Stimulated activated CD4-positive, alpha-beta T cell treated with anti-CD3 and anti-CD28 coated beads, Interleukin-4, amount 100 ng/mL, for 24 hours (primary cell): ENCODE results near the gene ZNF292.
"Not testable (repeated sequence)": the region's sequence is repeated elsewhere in the genome, so short reads cannot be mapped to it uniquely, and the experiment has no call there.

ENCODE experiments used
- DNase-seq: peaks from one replicate; pipeline ENCODE4 v3.0.0-alpha.2; 2020

ZNF292 gene

DNA sequence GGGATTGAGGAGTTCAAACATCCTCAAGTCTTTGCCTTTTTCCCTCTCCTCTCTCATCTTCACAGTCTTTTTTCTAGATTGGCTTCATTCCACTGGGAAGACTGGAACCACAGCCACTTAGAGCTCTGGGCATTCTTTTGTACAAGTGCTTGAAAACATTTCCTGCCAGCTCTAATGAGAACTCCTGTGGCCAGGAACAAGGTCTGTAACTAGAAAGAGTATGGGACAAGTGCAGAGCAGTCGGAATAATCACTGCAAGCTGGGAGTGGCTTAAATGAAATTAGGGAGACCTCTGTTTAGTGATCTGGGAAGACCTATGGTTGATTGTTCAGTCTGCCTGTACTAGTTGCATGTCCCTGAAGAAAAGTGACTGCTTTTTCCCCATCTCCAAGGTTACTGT, 126.1 kb downstream of the ZNF292 start:
- no peak for DNase-seq

DNA sequence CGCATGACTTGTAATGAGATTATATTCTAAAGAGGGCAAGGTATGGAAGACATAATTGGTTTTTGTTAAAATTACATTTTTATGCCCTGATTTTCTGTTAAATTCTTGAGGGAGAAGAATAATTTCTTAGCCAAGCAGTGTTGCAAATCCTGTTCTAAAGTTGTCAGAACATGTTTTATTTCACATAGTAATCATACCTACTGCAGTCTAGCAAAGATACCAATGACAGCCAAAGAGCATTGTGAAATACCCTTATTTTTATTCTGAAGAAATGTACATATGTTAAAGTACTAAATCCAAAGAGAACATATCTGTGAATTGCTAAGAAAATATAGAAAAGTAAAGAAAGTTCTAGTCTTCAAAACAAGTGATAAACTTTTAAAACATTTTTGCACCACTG, 127.4 kb downstream of the ZNF292 start:
- no peak for DNase-seq

DNA sequence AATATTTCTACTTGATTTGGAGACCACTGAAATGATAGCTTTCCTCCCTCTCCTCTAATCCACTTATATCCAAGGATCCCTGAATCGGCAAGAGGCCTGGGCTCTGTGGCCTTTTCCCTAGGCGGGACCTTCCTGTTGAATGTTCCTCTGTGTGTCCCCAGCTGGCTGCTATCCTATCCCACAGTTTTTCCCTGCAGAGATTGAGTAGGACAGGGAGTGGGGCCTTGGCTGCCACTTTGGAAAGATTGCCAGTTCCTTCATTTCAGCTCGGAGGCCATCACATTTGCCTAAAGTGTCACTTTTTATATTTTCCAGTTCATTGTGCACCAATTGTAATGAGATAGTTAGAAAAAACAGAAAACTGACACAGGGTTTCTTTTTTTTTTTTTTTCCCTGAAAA, 128.1 kb downstream of the ZNF292 start:
- DNase-seq, result no peak

DNA sequence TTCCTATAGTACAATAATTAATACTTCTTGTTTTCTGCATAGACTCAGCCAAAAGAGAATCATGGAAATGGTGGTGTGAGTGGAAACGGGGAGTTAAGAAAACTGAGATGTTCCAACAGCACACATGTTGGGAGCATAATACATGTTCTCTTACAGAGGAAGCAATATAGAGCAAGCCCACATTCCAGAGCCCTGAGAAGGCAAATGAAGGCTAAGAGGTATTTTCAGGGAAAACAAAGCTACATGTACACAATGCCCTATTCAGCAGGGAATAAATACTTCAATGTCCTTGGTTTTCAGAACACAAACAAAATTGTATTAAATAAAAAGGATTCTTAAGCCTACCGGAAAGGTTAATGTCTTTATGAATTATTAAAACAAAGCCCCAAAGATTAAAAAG, 131.9 kb downstream of the ZNF292 start:
- no peak for DNase-seq

DNA sequence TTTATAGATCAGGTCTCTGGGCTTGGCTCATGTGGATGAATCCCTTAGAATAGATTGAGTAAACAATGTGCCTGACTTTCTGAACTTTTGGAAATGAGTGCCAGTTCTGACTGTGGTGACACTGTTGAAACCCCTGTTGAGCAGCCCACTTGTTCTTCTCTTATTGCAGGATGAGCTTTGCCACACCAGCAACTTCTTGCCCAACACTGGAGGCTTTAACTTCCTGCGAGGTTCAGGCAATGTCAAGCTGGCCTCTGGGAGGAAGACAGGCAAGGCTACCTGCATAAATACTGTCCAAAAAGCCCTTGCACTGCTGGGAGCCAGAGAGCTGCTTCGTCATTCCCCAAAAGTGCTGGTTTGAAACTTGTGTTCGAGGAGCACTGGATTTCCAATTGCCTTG, 134.2 kb downstream of the ZNF292 start:
- no peak for DNase-seq

DNA sequence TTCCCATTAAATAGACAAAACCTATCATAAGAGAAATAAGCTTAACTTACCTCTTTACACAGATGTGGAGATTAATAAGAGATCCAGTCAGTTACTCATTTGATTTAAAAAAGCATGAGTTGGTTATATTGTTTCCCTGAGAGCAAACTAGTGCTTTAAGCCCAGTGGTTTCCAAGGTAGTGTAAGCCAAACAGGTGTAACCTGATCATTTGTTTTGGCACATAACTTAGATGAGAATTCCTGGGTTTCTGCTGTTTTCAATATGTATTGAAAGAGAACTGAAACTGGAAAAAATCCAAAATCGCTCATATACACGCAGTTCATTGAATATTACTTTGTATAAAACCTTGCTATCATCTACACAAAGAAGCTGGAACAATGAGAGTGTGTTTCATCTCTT, 136.5 kb downstream of the ZNF292 start:
- DNase-seq, result no peak

DNA sequence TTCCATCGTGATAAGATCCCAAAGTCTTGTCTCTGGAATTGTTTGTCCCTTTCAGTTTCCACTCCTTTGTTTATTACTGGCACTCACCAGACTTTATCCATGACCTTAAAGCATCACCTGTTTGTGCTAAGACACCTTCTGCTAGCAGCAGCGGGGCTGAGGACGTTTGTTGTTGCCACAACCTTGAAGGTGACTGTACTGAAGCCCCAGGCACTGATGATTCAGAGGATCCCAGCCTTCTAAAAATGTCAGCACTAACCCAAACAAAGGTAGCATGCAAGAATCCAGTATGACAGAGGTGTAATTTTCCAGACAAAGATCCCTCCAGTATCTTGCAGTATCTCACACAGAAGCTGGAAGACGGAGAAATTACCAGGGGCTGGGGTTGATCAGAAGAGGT, 138.2 kb downstream of the ZNF292 start:
- no peak for DNase-seq

DNA sequence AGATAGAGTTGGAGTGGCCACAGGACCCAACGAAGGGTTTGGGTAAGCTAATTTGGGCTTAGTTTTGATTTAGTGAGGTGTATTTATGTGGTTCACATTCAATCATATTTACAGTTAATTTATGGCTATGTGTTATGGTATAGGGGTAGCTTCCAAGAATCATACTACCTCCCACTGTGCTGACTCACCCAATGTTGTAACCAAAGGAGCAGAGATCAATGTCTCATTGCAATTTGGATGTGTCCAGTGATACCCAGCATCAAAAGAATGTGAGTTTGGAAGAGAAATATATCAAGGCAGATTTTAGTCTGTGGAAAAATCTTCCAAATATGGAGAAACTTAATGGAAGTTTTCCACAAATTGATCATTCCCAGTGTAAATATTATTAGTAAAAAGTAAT, 141.8 kb downstream of the ZNF292 start:
- DNase-seq, result no peak

DNA sequence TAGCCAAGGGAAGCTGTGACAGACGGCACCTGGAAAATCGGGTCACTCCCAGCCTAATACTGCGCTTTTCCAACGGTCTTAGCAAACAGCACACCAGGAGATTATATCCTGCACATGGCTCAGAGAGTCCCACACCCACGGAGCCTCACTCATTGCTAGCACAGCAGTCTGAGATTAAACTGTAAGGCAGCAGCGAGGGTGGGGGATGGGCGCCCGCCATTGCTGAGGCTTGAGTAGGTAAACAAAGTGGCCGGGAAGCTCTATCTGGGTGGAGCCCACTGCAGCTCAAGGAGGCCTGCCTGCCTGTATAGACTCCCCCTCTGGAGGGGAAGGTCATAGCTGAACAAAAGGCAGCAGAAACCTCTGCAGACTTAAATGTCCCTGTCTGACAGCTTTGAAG, 145.9 kb downstream of the ZNF292 start:
- not testable (repeated sequence) for DNase-seq

DNA sequence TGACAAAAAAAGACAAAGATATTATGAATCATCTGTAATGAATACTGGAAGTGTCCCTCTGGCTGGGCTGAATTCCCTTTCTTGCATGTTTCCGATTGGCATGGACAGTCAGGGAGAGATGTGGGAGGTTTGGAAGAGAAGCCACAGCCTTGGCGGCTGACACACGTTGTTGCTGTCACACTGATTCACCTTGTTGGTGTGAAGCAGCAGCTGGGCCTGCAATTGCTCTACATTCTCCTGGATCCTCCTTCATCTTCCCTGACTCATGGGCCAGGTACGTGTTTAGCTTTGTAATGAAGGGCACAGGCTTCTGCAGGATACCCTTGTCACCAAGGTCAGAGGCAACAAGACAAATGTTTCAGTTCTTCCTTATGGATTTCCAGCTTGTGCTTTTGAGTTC, 153.6 kb downstream of the ZNF292 start:
- no peak for DNase-seq

DNA sequence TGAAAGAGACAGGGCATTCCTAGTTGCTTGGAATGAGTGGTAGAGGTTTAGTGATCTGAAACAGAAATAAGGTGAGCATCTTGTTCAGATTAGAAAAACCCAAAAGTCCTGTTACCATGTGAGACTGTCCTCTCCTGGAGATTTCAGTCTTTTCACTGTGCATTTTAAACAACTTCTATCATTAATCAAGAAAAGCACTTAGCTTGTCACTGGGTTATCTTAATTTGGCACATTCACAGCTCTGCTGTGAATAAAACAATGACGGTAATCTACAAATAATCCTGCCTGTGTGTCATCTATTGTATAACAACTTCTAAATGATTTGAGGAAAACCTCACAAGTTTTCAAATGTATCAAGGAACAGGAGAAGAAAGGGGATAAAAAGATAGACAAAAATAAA, 157.5 kb downstream of the ZNF292 start:
- no peak for DNase-seq
